ENCODE data around the gene TRPM3. TPM values are rescaled to one million over a fixed set of nuclear protein-coding genes. Genes with fewer than 3 reads are reported as not detected.
A peak's percentile ranks its signal among the peaks of the same experiment; 100 is the strongest.

The TRPM3 gene
- total RNA-seq, 1 donor from 2014 or later = 8.2 TPM

DNA sequence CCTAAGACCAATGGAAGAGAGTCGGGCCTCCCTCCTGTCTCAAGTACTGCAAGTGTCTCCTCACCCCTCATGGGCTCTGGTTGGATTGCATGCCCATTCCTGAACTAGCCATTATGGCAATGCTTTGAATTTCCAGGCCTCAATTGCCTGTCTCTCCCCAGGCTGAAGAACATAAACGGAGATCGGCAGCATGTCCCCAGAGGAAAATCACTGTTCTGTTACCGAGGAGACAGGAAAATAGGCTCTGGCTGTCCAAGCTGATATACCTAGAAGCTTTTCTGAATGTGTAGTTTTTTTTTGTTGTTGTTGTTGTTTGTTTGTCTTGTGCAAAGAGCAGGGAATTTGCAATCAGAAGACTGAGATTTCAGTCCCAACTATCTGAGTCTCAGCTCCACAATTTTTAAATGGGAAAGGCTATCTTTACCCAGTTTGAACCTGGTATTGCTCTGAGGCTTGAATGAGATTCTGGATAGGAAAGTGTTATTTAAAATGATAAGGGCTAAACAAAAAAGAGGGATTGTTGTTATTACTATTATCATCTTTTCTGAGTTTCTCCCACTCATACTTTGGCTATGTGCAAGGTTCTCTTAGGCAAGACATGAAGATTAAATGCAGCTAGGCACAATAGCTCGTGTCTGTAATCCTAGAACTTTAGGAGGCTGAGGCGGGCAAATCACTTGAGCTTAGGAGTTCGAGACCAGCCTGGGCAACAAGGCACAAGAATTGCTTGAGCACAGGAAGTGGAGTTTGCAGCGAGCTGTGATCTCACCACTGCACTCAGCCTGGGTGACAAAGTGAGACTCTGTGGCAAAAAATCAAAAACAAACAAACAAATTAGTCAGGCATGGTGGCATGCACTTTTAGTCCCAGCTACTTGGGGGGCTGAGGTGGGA is 629.7 kb downstream of the TRPM3 start:
- no peak for DNase-seq (ENCODE audit: low spot score)

DNA sequence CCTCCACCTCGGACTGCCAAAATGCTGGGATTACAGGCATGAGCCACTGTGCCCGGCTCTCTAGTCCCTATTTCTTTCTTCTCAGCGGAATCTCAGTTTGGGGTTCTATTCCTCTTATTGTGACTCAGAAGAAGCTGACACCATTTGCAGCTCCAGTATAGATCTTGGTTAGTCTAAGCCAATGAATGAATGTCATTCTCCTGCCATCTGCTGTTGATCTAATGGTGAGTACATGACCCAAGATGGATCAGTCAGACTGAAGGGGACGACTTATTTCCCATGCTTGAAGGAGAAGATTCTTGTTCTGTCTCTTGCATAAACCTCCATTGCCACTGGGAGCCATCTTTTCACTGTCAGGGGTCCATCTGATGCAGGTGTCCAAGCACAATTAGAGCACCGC is 630.9 kb downstream of the TRPM3 start:
- no peak for DNase-seq (ENCODE audit: low spot score)

DNA sequence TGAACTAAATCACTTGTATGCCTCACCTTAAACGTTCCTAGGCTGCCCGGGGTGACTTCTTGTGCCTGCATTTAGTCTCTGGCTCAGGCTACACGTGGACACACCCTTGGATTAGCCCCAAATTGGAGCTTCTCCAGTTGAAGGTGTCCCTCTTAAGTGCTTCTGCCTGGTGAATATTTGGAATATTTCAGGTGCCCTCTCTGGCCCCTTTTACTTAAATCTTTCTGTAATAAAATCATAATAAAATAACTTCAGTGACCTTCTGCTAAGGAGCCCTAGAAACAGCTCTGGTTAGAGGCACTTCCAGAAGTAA is 632.7 kb downstream of the TRPM3 start:
- DNase-seq (ENCODE audit: low spot score) = no peak

DNA sequence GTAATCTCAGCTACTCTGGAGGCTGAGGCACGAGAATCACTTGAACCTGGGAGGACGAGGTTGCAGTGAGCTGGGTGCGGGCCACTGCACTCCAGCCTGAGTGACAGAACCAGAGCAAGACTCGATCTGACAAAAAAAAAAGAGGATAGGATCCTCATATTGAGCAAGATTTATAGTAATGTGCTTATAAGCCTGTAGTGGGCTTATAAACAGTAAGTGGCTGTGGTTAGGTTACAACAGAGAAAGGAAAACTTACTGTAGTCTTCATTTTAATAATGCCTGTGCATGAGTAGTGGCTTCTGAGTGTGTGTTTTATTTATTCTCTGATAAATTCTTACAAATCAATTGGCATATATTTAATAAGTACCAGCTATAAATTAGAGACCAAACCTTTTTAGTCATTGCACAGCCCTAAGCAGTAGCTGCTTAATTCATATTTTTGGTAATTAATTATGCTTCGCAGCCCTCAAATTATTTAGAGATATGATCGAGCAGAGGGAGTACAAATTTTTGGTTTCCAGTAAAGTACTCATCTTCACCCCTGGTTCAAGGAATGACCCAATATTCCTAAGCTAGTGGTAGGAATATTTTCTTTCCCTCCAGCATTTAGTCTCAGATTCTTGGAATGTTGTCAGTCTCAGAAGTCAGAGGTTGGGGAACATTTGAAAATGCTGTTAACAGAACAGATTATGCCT is 633.2 kb downstream of the TRPM3 start:
- DNase-seq (ENCODE audit: low spot score) = no peak

DNA sequence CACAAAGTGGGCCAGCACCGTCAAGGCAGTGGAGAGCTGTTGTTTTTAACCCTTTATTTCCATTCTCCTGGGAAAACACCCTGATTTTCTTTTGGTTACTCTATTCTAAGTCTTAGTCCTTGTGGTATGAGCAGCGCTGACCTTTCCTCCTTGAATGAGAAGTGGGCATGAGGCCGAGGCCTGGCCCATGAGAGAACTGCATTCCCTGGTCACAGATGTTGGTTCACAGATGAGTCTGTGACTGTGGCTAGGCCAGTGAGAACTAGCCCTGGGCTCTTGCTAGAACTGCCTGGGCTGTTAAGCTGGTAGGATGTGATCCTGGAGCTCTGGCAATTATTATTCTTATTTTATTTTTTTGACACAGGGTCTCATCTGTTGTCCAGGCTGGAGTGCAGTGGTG is 635.3 kb downstream of the TRPM3 start:
- no peak for DNase-seq (ENCODE audit: low spot score)

DNA sequence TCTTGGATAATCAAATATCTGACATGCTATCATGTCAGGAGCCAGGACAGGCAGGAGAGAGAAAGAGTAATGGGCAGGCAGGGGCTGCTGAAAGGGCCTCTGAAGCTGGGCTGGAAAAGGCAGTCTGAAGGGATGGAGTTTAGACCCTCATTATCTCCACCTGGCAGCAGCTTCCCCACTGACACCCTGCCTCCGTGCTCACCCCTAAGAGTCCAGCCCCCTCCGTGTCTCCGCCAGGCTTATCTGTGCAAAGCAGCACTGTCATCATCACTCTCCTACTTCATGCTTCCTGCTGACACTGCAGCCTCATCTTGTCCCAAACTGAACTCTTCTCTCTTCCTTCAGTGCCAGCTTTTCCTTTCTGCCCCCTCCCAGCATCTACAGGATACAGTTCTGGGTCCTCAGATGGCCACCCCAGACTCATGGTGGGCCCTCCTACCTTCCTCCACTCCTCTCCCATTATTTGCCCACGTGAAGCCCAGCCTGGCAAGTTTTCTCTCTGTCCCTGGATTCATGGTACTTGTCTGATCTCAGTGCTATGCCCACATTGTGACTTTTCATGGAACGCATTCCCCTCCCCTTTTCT is 636.1 kb downstream of the TRPM3 start:
- DNase-seq (ENCODE audit: low spot score) = no peak

DNA sequence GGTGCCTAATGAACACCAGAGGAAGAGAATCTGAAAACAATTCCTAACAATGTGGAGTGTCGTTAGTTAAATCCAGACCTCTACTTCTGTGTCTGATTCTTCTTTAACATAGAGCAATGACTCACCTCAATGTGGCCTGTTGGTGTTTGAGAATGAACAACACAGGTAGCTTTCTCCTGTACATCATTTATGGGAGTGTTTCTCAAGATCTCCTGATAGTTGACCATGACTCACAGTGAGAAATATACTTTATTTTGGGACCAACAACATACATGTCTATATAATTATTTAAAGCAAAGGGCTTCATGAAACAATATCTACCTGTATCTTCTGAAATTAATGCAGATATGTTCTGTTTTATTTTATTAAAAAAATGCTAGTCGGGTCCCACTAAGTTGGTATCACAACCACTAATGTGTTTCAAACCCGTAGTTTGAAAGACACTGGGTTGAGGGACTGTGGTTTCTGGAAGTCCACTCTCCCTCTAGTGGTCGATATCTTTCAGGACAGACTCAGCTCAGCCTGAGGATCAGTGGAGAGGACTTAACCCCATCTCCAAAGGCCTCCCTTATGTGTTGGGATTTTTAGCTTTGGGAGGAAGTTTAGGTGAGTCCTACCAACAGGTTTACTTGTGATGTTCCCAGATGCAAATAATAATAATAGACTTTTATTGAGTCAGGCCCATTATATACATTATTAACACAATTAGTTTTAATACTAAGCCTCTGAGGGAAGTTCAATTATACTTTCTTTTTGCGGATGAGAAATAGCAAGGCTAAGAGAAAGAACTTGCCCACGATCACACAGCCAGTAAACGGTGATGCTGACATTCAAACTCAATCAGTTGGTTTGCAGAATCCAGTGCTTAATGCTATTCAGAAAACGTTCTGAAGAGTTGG is 636.9 kb downstream of the TRPM3 start:
- peak; percentile 57 for DNase-seq (ENCODE audit: low spot score)

DNA sequence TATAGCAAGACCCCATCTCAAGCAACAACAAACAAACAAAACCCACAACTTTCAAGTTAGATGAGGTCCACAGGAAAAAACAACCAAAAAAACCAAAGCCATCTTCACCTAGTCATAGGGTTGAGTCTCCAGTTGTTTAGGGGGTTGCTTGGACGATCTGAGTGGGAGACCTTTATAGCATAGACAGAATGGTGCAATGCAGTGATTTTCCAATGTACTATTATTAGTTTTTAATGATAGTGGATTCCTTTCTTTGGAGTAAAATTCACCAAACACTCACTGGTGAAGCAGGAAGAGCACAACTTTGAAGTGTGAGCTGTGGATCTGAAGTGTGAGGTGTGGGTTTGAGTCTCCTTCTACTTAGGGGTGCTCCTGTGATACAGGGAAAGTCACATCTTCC is 640.0 kb downstream of the TRPM3 start:
- DNase-seq (ENCODE audit: low spot score) = no peak

DNA sequence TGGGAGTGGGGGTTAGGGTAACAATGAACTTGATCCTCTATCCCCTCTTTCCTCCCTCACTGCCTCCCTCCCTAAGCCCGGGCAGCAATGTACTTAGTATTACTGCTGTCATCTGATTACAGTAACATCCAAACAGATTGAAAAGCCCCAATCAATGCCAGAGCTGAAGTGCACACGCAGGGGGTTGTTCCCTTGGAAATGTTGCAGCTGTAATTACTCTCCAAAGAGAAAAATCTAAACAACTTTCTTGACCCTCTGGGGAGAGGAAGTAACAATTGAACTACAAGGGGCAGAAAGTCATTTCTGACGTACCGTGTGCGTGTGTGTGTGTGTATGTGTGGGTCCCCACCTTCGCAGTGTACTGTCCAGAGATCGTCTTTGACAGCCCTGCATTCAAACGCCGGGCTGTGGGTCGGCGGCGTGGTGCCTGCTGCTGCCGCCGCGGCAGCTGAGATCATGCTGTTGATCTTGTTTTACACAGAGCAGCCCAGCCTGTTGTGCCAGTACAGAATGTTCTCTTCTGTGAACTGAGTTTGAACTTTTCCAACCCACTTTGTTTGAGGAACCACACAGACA is 640.9 kb downstream of the TRPM3 start:
- peak; percentile 90 for DNase-seq (ENCODE audit: low spot score)

DNA sequence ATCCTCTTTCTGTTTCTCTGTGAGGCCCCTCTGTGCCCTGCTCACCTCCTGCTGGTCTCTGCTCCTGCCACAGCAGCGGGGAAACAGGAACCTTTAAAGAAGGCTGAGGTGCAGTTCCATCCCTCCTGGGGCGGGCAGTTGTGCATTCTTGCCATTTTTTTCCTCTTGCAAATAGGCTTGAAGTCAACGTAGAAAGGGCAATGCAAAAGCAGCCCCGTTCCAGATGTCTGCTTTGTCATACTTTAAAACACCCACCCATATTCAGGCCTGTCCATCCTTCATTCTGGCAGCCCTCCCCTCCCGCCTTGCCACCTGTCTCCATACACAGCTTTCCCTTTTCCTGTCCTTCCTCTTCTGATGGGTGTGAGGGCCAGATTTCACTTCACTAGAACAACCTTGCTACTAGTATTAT is 641.5 kb downstream of the TRPM3 start:
- DNase-seq (ENCODE audit: low spot score) = peak; percentile 54
